ENCODE results near the gene CITED2. TPM values are rescaled to one million over a fixed set of nuclear protein-coding genes. Genes with fewer than 3 reads are reported as not detected.

CITED2 gene
- total RNA-seq, 4 donors from 2014 or later: 297 to 618 (median 413) TPM

GRCh38 chr6:139370283-139370998 lies 4.0 kb downstream of the CITED2 start:
- H3K4me1 ChIP-seq: peaks cover 0 to 43% (median 20%) of the 10 kb centered on the region in 4 donors
- no peaks in the 10 kb centered on the region for H3K27me3 ChIP-seq
- peak in 1 of 2 donors; percentile 29 for DNase-seq (ENCODE audit: low spot score in 2 of 2)
- peak overlapping the region; percentile 19 to 100 (median 76) for H3K4me3 ChIP-seq
- 8 to 13% methylated on average over 5 of the region's 5 CpGs for WGBS, 2 donors
- peak overlapping the region in 3 of 4 donors; percentile 95 to 99 (median 96) for H3K27ac ChIP-seq
- TF ChIP-seq CTCF (IDR thresholded peaks at IDR 0.05) (no peak), EP300 (IDR thresholded peaks at IDR 0.05) (no peak), POLR2A (IDR thresholded peaks at IDR 0.05) (no peak)
- H3K9me3 ChIP-seq: no peaks in the 10 kb centered on the region
- peaks cover 0 to 29% (median 0%) of the 10 kb centered on the region in 3 donors for H3K36me3 ChIP-seq

GRCh38 chr6:139369568-139370282 lies 4.7 kb downstream of the CITED2 start:
- Histone ChIP-seq H3K27me3 (no peaks in the 10 kb centered on the region), H3K27ac (peak overlapping the region in 3 of 4 donors; percentile 95 to 99 (median 96)), H3K4me3 (peak overlapping the region in 3 of 4 donors; percentile 19 to 100 (median 92)), H3K9me3 (no peaks in the 10 kb centered on the region), H3K4me1 (peaks cover 0 to 43% (median 20%) of the 10 kb centered on the region in 4 donors), H3K36me3 (peaks cover 0 to 29% (median 0%) of the 10 kb centered on the region in 3 donors)
- WGBS, 2 donors: 12 to 13% methylated on average over 9 of the region's 9 CpGs
- peak in 1 of 2 donors; percentile 34 for TF ChIP-seq EP300 (IDR thresholded peaks at IDR 0.05)
- peak; percentile 62 to 83 (median 74) for TF ChIP-seq CTCF (IDR thresholded peaks at IDR 0.05)
- no peak for TF ChIP-seq POLR2A (IDR thresholded peaks at IDR 0.05)
- DNase-seq (ENCODE audit: low spot score in 2 of 2): no peak

- no peaks in the 10 kb centered on the region for H3K9me3 ChIP-seq
- no peak overlapping the region for H3K4me3 ChIP-seq
- no peaks in the 10 kb centered on the region for H3K27me3 ChIP-seq
- H3K36me3 ChIP-seq: peaks cover 0 to 29% (median 0%) of the 10 kb centered on the region in 3 donors
- WGBS, 2 donors: 54 to 58% methylated on average over 2 of the region's 2 CpGs
- no peak for DNase-seq (ENCODE audit: low spot score in 2 of 2)
- TF ChIP-seq POLR2A (IDR thresholded peaks at IDR 0.05) (no peak), EP300 (IDR thresholded peaks at IDR 0.05) (no peak), CTCF (IDR thresholded peaks at IDR 0.05) (no peak)
- H3K27ac ChIP-seq: peak overlapping the region in 3 of 4 donors; percentile 95 to 99 (median 96)
- peaks cover 0 to 45% (median 20%) of the 10 kb centered on the region in 4 donors for H3K4me1 ChIP-seq
Observed at GRCh38 chr6:139369068-139369467, 5.4 kb downstream of the CITED2 start.

GRCh38 chr6:139368661-139369060 lies 5.8 kb downstream of the CITED2 start:
- Histone ChIP-seq H3K36me3 (peaks cover 0 to 25% (median 0%) of the 10 kb centered on the region in 3 donors), H3K9me3 (no peaks in the 10 kb centered on the region), H3K4me3 (no peak overlapping the region), H3K4me1 (peaks cover 0 to 45% (median 20%) of the 10 kb centered on the region in 4 donors), H3K27ac (no peak overlapping the region), H3K27me3 (no peaks in the 10 kb centered on the region)
- no peak for DNase-seq (ENCODE audit: low spot score in 2 of 2)
- WGBS, 2 donors: 88 to 96% methylated on average over 1 of the region's 1 CpG
- TF ChIP-seq POLR2A (IDR thresholded peaks at IDR 0.05) (no peak), EP300 (IDR thresholded peaks at IDR 0.05) (no peak), CTCF (IDR thresholded peaks at IDR 0.05) (no peak)
